HG03378 (cell line): Measurements from ENCODE around the gene GOLPH3L.
"Not testable (repeated sequence)": the region's sequence is repeated elsewhere in the genome, so short reads cannot be mapped to it uniquely, and the experiment has no call there.

Experiments
- ATAC-seq: cut with Tn5 transposase; IDR thresholded peaks from one replicate; pipeline ENCODE4 v1.9.1; 2021; ENCODE audit warnings: mild to moderate bottlenecking, moderate library complexity; ENCODE audit not compliant: unreplicated experiment

The GOLPH3L gene

DNA sequence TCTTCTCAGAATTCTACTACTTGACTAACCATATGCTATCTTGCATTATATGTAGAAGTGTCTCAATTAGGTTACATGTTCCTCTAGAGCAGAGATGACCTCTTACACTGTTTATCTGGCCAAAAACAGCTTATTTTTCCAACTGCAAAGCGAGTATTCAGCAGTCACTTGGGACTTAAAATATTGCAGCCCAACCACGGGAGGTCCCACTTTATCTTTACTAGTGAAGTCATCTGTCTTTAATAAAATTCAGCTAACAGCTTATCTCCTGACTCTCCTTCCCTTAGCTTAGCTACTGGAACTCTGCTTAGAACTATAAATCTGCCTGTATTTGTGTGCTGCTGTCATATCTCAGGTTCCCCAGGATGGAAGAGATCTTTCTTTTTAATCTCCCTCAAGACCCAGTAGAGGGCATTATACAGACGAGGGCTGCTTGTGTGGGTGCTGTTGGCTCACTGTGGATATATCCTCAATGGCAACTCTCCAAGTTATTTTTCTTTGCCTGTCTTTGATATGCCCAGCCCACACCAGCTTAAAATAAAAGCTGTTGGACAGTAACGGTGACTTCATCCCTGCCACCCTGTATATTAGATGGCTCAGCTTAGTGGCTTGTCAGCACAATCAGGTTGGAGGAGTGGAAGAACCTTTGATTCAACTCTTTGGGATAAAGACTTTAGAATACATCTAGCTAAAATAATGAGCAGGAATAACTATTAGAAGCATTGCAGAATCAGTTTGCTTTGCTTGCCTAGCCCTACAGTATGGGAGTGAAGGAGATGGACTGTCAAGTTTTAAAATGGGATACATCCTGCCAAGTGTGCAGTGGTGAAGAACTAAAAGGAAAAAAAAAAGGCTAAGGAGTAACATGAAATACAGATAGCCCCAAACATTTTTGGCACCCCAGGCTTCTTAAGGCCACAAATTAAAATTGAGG, 77.1 kb downstream of the GOLPH3L start:
- no peak for ATAC-seq

DNA sequence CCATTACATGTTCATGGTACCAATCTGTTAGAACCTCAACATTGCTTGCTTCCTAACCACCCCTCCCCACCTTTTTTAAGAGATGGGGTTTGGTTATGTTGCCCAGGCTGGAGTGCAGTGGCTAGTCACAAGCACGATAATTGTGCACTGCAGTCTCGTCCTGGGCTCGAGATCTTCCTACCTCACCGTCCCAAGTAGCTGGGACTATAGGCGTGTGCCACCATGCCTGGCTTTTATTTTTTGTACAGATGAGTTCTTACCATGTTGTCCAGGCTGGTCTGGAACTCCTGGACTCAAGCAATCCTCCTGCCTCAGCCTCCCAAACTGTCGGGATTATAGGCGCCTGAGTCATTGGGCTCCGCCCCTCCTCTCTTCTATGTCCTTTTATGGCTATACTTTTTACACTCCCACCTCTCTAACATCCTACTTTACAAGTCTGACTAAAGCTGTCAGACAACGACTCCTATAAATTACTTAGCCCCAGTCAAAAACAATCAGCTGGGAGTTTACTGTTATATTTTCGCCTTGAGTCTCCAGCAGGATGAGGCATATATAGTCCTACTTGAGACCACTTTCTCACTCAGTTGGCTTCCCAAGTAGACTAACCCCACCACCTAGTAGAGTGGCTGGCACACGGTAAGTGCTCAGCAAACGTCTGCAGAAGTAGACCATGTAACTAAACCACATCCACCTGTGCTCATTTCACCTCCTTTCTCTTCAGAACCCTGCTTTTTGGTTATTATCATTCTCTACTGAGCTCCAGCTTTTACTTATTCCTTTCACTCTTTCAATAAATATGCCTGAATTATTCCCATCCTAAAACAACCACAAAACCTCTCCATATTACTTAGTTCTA, 81.4 kb downstream of the GOLPH3L start:
- no peak for ATAC-seq

DNA sequence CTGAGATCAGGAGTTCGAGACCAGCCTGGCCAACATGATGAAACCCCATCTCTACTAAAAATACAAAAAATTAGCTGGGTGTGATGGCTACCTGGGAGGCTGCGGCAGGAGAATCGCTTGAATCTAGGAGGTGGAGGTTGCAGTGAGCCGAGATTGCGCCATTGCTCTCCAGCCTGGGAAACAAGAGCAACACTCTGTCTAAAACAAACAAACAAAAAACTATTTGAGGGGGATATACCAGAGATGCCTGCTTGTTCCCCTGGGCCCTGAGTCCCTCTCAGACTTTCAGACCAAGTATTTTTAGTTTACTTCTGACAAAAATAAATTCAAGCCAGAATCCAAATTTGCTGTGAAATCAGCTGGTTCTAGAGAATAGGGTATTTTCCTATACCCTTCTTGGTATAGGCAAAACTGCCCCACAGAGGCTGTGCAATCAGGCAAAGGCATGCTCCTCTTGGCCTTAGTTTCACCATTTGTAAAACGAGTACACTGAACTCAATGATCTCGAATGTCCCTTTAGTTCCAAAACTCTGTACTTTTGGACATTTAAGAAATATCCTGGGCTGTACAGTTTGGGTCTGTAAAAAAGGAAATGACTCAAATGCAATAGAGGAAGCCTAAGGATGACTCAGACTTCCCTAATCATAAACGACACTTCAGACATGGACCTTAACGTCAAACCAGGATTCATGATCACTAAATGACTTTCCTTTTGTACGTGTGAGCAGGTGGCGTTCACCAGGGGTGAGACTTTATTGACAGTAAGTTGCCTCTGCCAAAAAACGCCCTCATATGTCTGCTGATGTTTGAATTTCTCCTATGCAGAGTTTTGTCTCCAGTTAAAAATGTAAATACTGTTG, 83.7 kb downstream of the GOLPH3L start:
- peak; percentile 57 for ATAC-seq

DNA sequence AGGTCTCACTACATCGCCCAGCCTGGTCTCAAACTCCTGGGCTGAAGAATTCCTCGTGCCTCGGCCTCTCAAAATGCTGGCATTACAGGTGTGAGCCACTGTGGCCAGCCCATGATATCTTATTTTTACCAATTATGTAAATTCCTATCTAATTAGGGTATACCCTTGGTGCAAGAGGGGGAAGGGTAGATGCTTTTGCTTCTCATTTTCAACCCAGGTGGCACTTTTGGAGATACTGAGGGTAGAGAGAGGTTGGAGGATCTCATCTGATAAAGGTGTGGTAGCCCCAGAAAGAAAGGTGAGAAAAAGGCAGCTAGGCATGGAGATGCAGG, 85.0 kb downstream of the GOLPH3L start:
- peak; percentile 14 for ATAC-seq

DNA sequence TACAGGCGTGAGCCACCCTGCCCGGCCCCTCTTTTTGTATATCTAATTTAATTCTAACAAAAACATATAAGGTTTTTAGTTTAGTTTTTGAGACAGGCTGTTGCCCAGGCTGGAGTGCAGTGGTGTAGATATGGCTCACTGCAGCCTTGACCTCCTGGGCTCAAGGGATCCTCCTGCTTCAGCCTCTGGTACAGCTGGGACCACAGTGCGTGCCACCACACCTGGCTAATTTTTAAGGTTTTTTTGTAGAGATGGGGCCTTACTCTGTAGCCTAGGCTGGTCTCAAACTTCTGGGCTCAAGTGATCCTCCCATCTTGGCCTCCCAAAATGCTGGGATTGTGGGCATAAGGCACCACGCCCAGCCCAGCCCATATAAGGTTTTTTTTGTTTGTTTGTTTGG, 86.4 kb downstream of the GOLPH3L start:
- ATAC-seq = no peak

DNA sequence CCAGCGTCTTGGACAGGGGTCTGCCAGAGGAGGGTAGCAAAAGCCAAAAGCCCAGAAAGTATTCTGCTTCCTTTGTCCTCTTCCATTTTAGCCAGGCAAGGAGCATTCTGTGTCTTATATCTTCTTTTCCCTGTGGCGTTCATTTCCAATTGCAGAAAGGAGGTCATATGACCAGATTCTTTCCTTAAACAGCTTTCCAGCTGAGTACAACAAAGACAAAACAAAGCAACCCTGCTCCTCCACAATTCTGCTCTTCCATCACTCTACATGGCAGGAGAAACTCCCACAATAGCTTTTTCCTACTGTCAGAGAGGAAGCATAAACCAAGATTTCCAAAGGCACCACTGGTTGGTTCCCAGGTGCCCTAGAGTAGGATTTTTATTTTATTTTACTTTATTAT, 87.2 kb downstream of the GOLPH3L start:
- no peak for ATAC-seq

DNA sequence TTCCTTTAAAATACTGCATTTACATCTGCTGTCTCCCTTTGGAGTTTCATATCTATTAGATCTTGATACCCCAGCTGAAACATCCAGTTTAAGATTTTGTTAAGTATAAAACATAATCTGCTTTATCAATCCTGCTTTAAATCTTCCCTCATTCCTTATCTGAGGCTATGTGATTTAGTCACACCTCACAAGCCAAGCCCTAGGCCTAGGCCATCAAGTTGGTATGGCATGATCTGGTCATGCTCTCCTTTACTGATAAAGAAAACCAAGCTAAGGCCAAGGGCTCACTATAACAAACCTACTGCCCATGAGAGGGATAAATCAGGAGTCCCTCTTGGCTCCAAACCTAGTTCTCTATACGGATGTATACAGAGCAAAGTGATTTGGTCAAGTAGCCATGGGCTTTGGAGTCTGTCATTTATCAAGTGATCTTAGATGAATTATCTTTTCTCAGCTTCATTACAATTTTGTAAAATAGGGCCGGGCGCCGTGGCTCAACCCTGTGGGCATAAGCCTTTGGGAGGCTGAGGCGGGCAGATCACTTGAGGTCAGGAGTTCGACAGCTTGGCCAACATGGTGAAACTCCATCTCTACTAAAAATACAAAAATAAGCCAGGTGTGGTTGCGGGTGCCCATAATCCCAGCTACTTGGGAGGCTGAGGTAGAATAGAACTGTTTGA, 90.4 kb downstream of the GOLPH3L start:
- no peak for ATAC-seq

DNA sequence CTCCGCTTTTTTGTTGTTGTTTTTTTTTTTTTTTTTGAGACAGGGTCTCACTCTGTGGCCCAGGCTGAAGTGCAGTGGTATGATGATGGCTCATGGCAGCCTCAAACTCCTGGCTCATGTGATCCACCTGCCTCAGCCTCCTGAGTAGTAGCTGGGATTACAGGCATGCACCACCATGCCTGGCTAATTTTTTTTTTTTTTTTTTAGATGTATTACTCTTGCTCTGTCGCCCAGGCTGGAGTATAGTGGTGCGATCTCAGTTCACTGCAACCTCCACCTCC, 91.6 kb downstream of the GOLPH3L start:
- not testable (repeated sequence) for ATAC-seq

DNA sequence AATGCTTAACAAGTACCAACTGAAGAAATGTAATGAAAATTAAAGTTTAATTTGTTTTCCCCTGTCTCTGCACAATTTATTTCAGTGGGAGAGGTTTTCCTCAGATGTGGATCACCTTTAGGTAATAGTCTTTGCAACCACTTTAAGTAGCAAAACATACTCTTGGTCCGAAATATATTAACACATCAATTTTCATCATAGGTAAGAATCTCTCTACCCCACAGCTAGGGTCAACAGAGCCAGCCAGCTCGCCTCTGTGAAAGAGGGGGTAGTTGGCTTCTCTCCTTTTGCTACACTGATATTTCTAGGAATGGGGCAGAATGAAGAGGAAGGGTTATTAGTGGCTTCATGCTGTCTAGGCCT, 92.7 kb downstream of the GOLPH3L start:
- no peak for ATAC-seq

DNA sequence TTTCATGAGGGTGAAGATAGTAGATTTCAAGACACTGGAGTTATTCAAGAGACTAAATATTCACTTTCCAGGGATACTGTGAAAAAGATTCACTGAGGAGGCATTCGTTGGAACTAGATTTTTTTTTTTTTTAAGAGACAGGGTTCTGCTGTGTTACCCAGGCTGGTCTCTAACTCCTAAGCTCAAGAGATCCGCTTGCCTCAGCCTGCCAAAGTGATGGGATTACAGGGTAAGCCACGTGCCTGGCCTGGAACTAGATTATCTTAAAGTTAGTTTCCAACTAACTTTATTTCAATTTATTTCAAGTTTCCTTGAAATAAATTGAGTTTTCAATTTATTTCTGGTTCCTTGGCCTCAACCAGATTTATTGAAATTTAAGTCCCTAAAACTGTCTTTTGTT, 93.2 kb downstream of the GOLPH3L start:
- ATAC-seq = no peak

DNA sequence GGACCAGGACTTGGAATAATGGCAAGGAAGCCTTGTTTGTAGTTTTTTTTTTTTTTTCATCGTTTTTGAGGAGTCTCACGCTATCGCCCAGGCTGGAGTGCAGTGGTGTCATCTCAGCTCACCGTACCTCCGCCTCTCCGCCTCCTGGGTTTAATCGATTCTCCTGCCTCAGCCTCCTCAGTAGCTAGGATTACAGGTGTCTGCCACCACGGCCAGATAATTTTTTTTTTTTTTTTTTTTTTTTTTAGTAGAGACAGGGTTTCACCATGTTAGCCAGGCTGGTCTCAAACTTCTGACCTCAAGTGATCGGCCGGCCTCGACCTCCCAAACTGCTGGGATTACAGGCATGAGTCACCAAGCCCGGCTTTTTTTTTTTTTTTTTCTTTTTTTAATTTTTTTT, 94.6 kb downstream of the GOLPH3L start:
- not testable (repeated sequence) for ATAC-seq

DNA sequence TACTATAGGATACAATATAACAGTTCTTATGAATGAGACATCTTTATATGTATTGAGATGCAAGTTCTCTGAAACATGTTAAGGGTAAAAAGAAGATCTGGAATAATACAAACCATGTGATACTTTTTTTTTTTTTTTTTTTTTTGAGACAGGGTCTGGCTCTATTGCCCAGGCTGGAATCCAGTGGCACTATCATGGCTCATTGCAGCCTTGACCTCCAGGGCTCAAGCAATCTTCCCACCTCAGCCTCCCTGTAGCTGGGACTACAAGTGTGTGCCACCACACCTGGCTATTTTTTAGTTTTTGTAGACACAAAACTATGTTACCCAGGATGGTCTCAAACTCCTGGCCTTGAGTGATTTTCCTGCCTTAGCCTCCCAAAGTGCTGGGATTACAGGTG, 95.4 kb downstream of the GOLPH3L start:
- ATAC-seq = no peak

DNA sequence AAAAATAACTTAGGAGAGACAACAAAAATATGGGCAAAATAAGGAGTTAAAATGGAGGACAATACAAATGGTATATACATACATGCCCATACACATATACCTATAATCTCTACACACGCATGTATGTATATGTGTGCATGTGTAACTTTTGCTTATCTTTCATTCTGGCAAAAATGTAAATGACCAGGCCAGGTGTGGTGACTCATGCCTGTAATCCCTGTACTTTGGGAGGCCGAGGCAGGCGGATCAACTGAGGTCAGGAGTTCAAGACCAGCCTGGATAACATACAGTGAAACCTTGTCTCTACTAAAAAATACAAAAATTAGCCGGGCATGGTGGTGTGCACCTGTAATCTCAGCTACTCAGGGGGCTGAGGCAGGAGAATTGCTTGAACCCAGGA, 98.6 kb downstream of the GOLPH3L start:
- ATAC-seq = not testable (repeated sequence)

DNA sequence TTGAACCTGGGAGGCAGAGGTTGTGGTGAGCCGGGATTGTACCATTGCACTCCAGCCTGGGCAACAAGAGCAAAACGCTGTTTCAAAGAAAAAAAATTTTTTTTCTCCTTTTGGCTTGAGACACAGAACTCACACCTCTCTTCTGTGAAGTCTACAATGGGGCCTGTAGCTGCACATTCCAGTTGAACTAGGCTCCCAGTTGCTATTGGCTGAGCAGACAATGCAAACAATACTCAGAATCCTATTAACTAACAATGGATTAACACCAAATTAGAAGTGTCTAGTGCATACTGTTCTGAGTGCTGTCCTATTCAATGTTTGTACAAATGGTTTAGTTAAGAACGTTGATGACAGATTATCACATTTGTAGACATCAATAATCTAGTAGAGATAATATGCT, 100.0 kb downstream of the GOLPH3L start:
- no peak for ATAC-seq
